ENCODE data around the gene BMS1. TPM values are rescaled to one million over a fixed set of nuclear protein-coding genes. Genes with fewer than 3 reads are reported as not detected.

BMS1 gene
- total and polyA plus RNA-seq, 2 of the 13 experiments (the other 11 are each of a cell fraction or from before 2014, with no cell fraction given), result 3.9 to 25.2 TPM

GRCh38 chr10:42782446-42783180 lies at the start of gene BMS1 (continued):
- TF ChIP-seq ZNF563 (CRISPR knock-in tag; IDR thresholded peaks at IDR 0.05) (peak; percentile 84), ZBTB38 (CRISPR knock-in tag; IDR thresholded peaks at IDR 0.05) (peak; percentile 81; the same call in 1 of the 2 replicates), HNRNPK (IDR thresholded peaks at IDR 0.05; ENCODE audit: low read depth, low read length, poor library complexity, severe bottlenecking) (peak; percentile 65), ZSCAN29 (CRISPR knock-in tag; conservative IDR thresholded peaks at IDR 0.05) (no peak), ZNF562 (CRISPR knock-in tag; IDR thresholded peaks at IDR 0.05; ENCODE audit: borderline replicate concordance) (no peak), ZNF264 (CRISPR knock-in tag; IDR thresholded peaks at IDR 0.05) (peak; percentile 86), ZNF280D (CRISPR knock-in tag; IDR thresholded peaks at IDR 0.05) (peak; percentile 95), ZNF280B (CRISPR knock-in tag; IDR thresholded peaks at IDR 0.05; ENCODE audit: borderline replicate concordance) (peak; percentile 91), NR2F6 (IDR thresholded peaks at IDR 0.05) (no peak), NR2F6 (CRISPR knock-in tag; IDR thresholded peaks at IDR 0.05) (peak; percentile 61; the same call in 1 of the 2 replicates), ZNF326 (CRISPR knock-in tag; IDR thresholded peaks at IDR 0.05; ENCODE audit: borderline replicate concordance) (no peak), ZNF687 (CRISPR knock-in tag; IDR thresholded peaks at IDR 0.05) (peak; percentile 99), ARNT2 (CRISPR knock-in tag; IDR thresholded peaks at IDR 0.05; ENCODE audit: low read depth) (peak; percentile 80), ZSCAN25 (CRISPR knock-in tag; IDR thresholded peaks at IDR 0.05) (peak; percentile 8; the same call in 1 of the 2 replicates), KAT8 (CRISPR knock-in tag; IDR thresholded peaks at IDR 0.05) (peak; percentile 99)
- TF ChIP-seq, protein P1, sequence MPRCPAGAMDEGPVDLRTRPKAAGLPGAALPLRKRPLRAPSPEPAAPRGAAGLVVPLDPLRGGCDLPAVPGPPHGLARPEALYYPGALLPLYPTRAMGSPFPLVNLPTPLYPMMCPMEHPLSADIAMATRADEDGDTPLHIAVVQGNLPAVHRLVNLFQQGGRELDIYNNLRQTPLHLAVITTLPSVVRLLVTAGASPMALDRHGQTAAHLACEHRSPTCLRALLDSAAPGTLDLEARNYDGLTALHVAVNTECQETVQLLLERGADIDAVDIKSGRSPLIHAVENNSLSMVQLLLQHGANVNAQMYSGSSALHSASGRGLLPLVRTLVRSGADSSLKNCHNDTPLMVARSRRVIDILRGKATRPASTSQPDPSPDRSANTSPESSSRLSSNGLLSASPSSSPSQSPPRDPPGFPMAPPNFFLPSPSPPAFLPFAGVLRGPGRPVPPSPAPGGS (CRISPR knock-in tag; IDR thresholded peaks at IDR 0.05), result peak; percentile 54; the same call in 1 of the 2 replicates
- TF ChIP-seq, protein P2, sequence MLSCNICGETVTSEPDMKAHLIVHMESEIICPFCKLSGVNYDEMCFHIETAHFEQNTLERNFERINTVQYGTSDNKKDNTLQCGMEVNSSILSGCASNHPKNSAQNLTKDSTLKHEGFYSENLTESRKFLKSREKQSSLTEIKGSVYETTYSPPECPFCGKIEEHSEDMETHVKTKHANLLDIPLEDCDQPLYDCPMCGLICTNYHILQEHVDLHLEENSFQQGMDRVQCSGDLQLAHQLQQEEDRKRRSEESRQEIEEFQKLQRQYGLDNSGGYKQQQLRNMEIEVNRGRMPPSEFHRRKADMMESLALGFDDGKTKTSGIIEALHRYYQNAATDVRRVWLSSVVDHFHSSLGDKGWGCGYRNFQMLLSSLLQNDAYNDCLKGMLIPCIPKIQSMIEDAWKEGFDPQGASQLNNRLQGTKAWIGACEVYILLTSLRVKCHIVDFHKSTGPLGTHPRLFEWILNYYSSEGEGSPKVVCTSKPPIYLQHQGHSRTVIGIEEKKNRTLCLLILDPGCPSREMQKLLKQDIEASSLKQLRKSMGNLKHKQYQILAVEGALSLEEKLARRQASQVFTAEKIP (CRISPR knock-in tag; IDR thresholded peaks at IDR 0.05; ENCODE audit: borderline replicate concordance), result no peak
